AG09319 (cell line): ENCODE measurements around the gene FSTL1.

Experiments
- DNase-seq: peaks from one replicate; pipeline ENCODE4 v3.0.0-alpha.2; 2010; ENCODE audit warnings: low read depth; ENCODE audit errors: extremely low read depth
- TF ChIP-seq, protein P1 (sequence below): IDR thresholded peaks from 2 replicates; pipeline ENCODE4 v1.5.1; 2011; ENCODE audit warnings: low read depth, mild to moderate bottlenecking, inconsistent platforms, low read length, moderate library complexity

Gene FSTL1

DNA sequence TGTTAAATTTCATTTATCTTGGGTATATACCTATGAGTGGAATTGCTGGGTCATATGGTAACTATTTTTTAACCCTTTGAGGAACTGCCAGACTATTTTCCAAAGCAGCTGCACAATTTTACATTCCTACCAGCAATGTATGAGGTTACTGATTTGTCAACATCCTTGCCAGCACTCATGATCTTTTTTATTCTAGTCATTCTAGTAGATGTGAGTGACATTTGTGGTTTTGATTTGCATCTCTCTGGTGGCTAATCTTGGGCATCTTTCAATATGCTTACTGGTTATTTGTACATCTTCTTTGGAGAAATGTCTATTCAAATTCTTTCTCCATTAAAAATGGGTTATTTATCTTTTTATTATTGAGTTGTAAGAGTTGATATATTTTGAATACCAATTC is 80.3 kb downstream of the FSTL1 start:
- TF ChIP-seq, protein P1, sequence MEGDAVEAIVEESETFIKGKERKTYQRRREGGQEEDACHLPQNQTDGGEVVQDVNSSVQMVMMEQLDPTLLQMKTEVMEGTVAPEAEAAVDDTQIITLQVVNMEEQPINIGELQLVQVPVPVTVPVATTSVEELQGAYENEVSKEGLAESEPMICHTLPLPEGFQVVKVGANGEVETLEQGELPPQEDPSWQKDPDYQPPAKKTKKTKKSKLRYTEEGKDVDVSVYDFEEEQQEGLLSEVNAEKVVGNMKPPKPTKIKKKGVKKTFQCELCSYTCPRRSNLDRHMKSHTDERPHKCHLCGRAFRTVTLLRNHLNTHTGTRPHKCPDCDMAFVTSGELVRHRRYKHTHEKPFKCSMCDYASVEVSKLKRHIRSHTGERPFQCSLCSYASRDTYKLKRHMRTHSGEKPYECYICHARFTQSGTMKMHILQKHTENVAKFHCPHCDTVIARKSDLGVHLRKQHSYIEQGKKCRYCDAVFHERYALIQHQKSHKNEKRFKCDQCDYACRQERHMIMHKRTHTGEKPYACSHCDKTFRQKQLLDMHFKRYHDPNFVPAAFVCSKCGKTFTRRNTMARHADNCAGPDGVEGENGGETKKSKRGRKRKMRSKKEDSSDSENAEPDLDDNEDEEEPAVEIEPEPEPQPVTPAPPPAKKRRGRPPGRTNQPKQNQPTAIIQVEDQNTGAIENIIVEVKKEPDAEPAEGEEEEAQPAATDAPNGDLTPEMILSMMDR = no peak
- no peak for DNase-seq

- DNase-seq = no peak
- TF ChIP-seq, protein P1 = no peak
Observed at GRCh38 chr3:120369037-120369467, 81.7 kb downstream of the FSTL1 start.

DNA sequence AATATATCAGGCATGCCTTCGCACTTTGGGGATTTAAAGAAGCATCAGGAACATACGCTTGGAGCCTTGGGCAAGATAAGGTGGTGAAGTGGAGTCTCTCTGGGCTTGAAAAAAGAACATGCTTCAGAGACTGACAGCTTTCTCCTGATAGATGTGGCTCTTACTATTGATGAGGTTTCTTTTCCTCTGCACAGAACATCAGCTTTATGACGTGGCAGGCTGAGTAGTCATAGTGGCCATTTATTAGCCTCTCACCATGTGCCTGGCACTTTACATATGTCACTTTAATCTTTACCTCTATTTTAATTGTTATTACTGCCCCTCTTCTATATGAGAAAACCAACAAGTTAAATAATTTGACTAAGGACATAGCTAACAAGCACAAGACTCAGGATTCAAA is 82.6 kb downstream of the FSTL1 start:
- no peak for DNase-seq
- TF ChIP-seq, protein P1 = no peak

DNA sequence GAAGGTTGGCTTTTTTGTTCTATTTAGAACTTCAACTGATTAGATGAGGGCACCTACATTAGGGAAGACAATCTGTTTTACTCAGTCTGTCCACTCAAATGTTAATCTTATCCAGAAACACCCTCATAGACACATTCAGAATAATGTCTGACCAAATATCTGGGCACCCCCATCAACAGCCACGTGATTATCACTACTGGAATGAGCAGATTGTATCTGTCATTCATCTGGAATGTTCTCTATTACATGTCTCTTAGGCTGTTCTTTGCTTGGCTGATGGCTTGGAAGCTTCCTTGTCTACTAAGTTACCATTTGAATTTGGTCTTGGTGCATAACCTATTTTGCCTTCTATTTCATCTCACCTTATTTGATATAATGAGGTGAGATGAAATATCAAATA is 86.0 kb downstream of the FSTL1 start:
- DNase-seq = no peak
- TF ChIP-seq, protein P1 = no peak

- DNase-seq = no peak
- TF ChIP-seq, protein P1 = no peak
Observed at GRCh38 chr3:120364101-120364500, 86.7 kb downstream of the FSTL1 start.

DNA sequence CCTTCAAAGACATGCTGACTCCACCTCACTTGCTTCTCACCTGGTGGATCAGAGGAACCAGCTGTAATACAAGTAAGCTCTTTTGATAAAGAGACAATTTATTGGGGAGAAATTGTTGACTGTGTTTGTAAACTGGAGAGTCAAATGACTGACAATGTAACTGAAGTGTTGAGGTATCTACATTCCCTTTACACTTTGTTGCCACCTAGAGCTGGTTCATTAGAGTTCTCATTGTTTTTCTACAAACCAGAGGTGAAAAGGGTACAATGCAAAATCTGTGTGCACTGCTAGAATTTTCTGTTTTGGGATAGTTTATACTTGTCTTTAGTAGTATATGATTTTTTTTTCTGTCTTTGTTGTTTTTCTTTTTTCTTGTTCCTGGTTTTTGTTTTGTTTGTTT is 93.0 kb downstream of the FSTL1 start:
- no peak for DNase-seq
- TF ChIP-seq, protein P1 = no peak

- TF ChIP-seq, protein P1 = no peak
- no peak for DNase-seq
Observed at GRCh38 chr3:120355486-120355885, 95.3 kb downstream of the FSTL1 start.
